Upper lobe of left lung (tissue), 4 donors: ENCODE measurements around the gene MTFP1.

Experiments
- CTCF ChIP-seq, 6 experiments: fragments of 450-650 bp in 4 of 6; fragments of 200-600 bp in 2 of 6; sonication (generic) in 2 of 6; IDR thresholded peaks; one replicate each; pipeline ENCODE4 v1.5.1; 2016 to 2019; ENCODE audit warnings: antibody characterized with exemption in 6 of 6
- POLR2A ChIP-seq, 4 donors: fragments of 450-650 bp; IDR thresholded peaks; one replicate each; pipeline ENCODE4 v1.5.1; 2016 to 2017; ENCODE audit warnings: antibody characterized with exemption in 4 of 4, mild to moderate bottlenecking in 2 of 4

DNA sequence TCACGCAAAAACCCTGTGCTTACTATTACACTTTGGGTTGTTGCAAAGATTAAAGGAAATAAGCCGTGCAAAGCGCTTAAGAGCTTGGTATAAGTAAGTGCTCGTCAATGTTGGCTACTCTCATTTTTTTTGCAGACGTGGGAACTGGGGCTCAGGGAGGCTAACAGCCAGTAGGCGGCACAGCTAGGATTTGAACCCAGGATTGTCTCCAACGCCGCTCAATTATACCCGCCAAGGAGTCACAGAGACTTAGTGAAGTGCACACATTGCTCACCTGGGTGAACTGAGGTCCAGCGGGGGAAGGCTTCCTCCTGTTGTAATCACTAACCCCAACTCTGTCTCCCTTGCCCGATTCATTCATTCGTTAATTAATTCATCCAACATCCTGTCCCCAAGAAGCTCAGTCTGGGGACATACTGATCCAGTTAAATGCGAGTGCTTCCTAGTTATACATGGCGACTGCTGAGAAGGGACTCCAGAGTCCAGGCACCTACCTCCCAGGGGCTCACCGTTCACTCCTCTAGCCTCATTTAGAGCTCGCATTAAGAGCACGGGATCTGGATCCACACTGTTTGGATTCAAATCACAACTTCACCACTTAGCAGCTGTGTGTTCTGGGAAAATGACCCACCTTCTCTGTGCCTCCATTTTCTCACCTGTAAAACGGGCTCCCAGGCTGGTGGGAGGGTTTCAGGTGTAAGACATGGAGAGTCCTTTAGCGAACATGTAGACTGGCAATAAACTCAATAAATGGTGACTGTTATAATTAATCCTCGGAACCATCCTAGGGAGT is 838 bp upstream of the MTFP1 start:
- TF ChIP-seq CTCF (IDR thresholded peaks at IDR 0.05) (no peak), POLR2A (IDR thresholded peaks at IDR 0.05) (no peak)
